HG03469 (cell line): ENCODE measurements around the gene MYH3.
"Not testable (repeated sequence)": the region's sequence is repeated elsewhere in the genome, so short reads cannot be mapped to it uniquely, and the experiment has no call there.

Source experiments
- ATAC-seq: cut with Tn5 transposase; IDR thresholded peaks from one replicate; pipeline ENCODE4 v1.9.1; 2021; ENCODE audit warnings: mild to moderate bottlenecking, moderate library complexity, moderate number of reproducible peaks; ENCODE audit not compliant: unreplicated experiment

The MYH3 gene

GRCh38 chr17:10657148-10657547, at the start of gene MYH3:
Gene MYH3 (minus strand): TSS chr17:10657309. CDS start chr17:10655064, 2,245 bp downstream.
- no peak for ATAC-seq

- ATAC-seq: no peak
Observed at GRCh38 chr17:10705727-10706126, 48.6 kb upstream of the MYH3 start.

GRCh38 chr17:10702574-10702973, 45.5 kb upstream of the MYH3 start:
- no peak for ATAC-seq

- ATAC-seq: no peak
Observed at GRCh38 chr17:10699856-10700255, 42.7 kb upstream of the MYH3 start.

GRCh38 chr17:10698096-10698818, 41.1 kb upstream of the MYH3 start:
- no peak for ATAC-seq

GRCh38 chr17:10697092-10698081, 40.3 kb upstream of the MYH3 start, which contains the start of the genes ADPRM and SCO1:
Gene ADPRM (plus strand): TSS chr17:10697594. CDS start chr17:10704927, 7,333 bp downstream.
Gene SCO1 (minus strand): TSS chr17:10697533. CDS start chr17:10697507, 26 bp downstream.
- ATAC-seq: peak; percentile 87

GRCh38 chr17:10695875-10696407, 38.8 kb upstream of the MYH3 start:
- ATAC-seq: not testable (repeated sequence)

GRCh38 chr17:10687499-10687898, 30.4 kb upstream of the MYH3 start:
- ATAC-seq: no peak

GRCh38 chr17:10683853-10684252, 26.7 kb upstream of the MYH3 start:
- no peak for ATAC-seq

GRCh38 chr17:10681866-10682446, 24.8 kb upstream of the MYH3 start:
- no peak for ATAC-seq

GRCh38 chr17:10674704-10675103, 17.6 kb upstream of the MYH3 start:
- no peak for ATAC-seq

GRCh38 chr17:10673312-10673711, 16.2 kb upstream of the MYH3 start:
- ATAC-seq: no peak

GRCh38 chr17:10668775-10669174, 11.7 kb upstream of the MYH3 start:
- no peak for ATAC-seq

- ATAC-seq: no peak
Observed at GRCh38 chr17:10666906-10667305, 9.8 kb upstream of the MYH3 start.

- ATAC-seq: no peak
Observed at GRCh38 chr17:10664571-10664970, 7.5 kb upstream of the MYH3 start.

GRCh38 chr17:10663231-10663630, 6.1 kb upstream of the MYH3 start:
- no peak for ATAC-seq

GRCh38 chr17:10661437-10661836, 4.3 kb upstream of the MYH3 start:
- no peak for ATAC-seq

- no peak for ATAC-seq
Observed at GRCh38 chr17:10657879-10658278, 770 bp upstream of the MYH3 start.

- no peak for ATAC-seq
Observed at GRCh38 chr17:10653987-10654386, 3.1 kb downstream of the MYH3 start.

GRCh38 chr17:10652984-10653659, 4.0 kb downstream of the MYH3 start:
- ATAC-seq: no peak
